Mucosa of rectum (tissue), 2 donors: ENCODE results near the gene APBB2.

Experiments used
- H3K27ac ChIP-seq, 2 donors: one replicate each; pipeline ENCODE4 v1.7.0; 2013; ENCODE audit warnings: inconsistent platforms in 2 of 2, low read depth in 2 of 2, low read length in 2 of 2
- H3K27me3 ChIP-seq, 2 donors: one replicate each; pipeline ENCODE4 v1.7.0; 2013; ENCODE audit warnings: low read length in 2 of 2; ENCODE audit not compliant: control insufficient read depth in 2 of 2, insufficient read depth in 2 of 2
- H3K36me3 ChIP-seq, 2 donors: one replicate each; pipeline ENCODE4 v1.7.0; 2013; ENCODE audit warnings: low read length in 2 of 2; ENCODE audit not compliant: control insufficient read depth in 2 of 2, insufficient read depth in 2 of 2
- H3K4me1 ChIP-seq, 2 donors: one replicate each; pipeline ENCODE4 v1.7.0; 2013; ENCODE audit warnings: low read length in 2 of 2, mild to moderate bottlenecking in 1 of 2; ENCODE audit not compliant: control insufficient read depth in 2 of 2, insufficient read depth in 2 of 2
- H3K4me3 ChIP-seq, 2 donors: one replicate each; pipeline ENCODE4 v1.7.0; 2013; ENCODE audit warnings: low read length in 2 of 2
- H3K9ac ChIP-seq, 2 donors: one replicate each; pipeline ENCODE4 v1.7.0; 2013; ENCODE audit warnings: low read length in 2 of 2, low read depth in 1 of 2, mild to moderate bottlenecking in 1 of 2
- H3K9me3 ChIP-seq, 2 donors: one replicate each; pipeline ENCODE4 v1.7.0; 2013; ENCODE audit warnings: low read length in 2 of 2; ENCODE audit not compliant: control insufficient read depth in 2 of 2
- donor health status: healthy.
- donor health status: Normal muscosa, but diverticular disease.

Gene APBB2

DNA sequence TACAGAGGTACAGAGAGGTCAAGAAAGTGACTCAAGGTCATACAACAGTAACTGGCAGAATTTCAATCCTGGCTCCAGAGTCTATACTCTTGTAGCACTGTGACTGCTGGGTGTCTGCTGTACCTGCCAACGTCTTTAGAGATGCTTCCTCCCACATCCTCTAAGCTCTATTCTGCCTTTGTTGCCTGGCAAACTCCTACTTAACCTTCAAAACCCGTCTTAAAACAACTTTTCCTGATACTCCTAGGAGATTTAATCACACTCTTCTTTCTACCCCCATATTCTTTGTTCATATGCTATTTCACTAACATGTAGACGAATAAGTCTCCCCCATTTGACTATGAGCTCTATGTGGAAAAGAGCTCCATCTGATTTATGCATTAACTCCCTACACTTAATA lies 16.8 kb downstream of the APBB2 start:
- Histone ChIP-seq H3K4me1 (no peaks in the 10 kb centered on the region), H3K9me3 (no peaks in the 10 kb centered on the region), H3K4me3 (no peak overlapping the region), H3K36me3 (no peaks in the 10 kb centered on the region), H3K9ac (no peak overlapping the region), H3K27me3 (no peaks in the 10 kb centered on the region), H3K27ac (no peak overlapping the region)

DNA sequence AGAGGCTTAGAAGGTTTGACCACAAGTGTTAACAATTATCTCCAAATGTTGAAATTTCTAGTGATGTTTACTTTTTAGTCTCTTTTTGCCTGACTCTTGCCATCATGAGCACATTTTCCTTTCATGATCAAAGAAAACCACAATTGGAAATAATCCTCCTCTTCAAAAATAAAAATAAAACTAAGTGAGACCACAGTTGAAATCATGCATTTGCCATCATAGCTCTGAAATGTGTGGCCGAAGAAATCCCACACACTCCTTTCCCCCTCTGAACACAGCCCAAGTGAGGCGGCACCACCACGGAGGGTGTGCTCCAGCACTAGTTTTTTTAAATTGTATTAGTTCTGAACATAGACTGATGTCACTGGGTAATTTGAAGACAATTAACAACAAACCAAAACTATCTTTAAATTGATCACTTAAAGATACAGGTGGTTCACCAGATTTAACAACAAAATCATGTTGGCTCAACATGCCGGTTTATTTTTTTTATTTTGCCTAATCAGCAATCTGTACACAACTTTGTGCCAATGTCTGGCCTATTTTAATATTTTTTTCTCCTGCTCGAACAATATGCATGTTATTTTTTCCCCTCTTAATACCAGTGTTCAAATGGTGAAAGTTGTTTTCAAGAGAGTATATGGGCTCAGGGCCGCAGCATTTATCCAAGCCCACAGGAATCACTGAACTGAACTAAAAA lies 17.6 kb downstream of the APBB2 start:
- Histone ChIP-seq H3K27me3 (no peaks in the 10 kb centered on the region), H3K4me3 (no peak overlapping the region), H3K27ac (no peak overlapping the region), H3K9me3 (no peaks in the 10 kb centered on the region), H3K4me1 (no peaks in the 10 kb centered on the region), H3K36me3 (no peaks in the 10 kb centered on the region), H3K9ac (no peak overlapping the region)

DNA sequence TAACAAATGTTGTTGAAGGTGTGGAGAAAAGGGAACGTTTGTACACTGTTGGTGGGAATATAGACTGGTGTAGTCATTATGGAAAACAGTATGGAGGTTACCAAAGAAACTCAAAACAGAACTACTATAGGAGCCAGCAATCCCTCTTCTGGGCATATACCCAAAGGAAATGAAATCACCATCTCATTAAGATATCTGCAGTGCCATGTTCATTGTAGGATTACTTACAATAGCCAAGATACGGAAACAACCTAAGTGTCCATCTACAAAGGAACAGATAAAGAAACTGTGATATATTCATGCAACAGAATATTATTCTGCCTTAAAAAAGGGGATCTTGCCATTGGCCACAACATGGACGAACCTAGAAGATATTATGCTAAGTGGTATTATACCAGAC lies 22.2 kb downstream of the APBB2 start:
- Histone ChIP-seq H3K4me1 (no peaks in the 10 kb centered on the region), H3K4me3 (no peak overlapping the region), H3K27ac (no peak overlapping the region), H3K9ac (no peak overlapping the region), H3K27me3 (no peaks in the 10 kb centered on the region), H3K9me3 (no peaks in the 10 kb centered on the region), H3K36me3 (no peaks in the 10 kb centered on the region)

DNA sequence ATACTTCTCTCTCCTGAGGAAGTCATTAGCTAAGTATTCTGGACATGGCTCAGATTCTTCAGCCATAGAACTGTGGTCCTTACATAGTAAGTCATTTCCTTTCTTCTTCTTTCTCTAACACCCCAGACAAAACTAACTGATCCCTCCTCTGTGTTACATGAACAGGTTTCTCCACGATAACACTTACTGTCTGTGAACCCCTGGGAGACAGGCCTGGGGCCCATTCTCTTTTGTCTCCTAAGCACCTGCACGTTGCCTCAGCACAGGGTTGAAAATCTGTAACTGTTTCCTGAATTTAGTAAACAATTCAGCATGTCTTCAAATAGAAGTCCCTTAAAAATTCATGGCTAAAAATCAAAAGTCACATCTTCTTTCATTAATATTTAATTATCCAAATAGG lies 24.7 kb downstream of the APBB2 start:
- H3K27ac ChIP-seq: no peak overlapping the region
- H3K4me3 ChIP-seq: no peak overlapping the region
- H3K9me3 ChIP-seq: no peaks in the 10 kb centered on the region
- H3K4me1 ChIP-seq: peaks cover 0 to 2% of the 10 kb centered on the region in 2 donors
- H3K9ac ChIP-seq: no peak overlapping the region
- H3K27me3 ChIP-seq: no peaks in the 10 kb centered on the region
- H3K36me3 ChIP-seq: no peaks in the 10 kb centered on the region

DNA sequence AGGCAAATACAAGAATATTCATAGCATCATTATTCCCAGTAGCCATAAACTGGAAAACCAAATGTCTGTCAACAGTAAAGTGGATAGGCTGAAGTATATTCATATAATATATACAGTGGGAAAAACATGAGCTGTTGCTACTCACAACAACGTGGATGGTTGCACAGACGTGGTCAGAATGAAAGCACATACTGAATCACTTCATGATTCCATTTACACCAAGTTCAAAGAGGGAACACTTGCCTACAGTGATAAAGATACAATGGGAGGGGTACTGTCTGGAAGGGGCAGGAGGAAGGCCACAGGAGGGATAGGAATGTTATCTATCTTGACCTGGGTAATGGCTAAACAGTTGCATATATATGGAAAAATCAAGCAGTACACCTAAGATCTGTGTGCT lies 25.3 kb downstream of the APBB2 start:
- Histone ChIP-seq H3K9ac (no peak overlapping the region), H3K27ac (no peak overlapping the region), H3K4me3 (no peak overlapping the region), H3K27me3 (no peaks in the 10 kb centered on the region), H3K9me3 (no peaks in the 10 kb centered on the region), H3K36me3 (no peaks in the 10 kb centered on the region), H3K4me1 (peaks cover 0 to 2% of the 10 kb centered on the region in 2 donors)

DNA sequence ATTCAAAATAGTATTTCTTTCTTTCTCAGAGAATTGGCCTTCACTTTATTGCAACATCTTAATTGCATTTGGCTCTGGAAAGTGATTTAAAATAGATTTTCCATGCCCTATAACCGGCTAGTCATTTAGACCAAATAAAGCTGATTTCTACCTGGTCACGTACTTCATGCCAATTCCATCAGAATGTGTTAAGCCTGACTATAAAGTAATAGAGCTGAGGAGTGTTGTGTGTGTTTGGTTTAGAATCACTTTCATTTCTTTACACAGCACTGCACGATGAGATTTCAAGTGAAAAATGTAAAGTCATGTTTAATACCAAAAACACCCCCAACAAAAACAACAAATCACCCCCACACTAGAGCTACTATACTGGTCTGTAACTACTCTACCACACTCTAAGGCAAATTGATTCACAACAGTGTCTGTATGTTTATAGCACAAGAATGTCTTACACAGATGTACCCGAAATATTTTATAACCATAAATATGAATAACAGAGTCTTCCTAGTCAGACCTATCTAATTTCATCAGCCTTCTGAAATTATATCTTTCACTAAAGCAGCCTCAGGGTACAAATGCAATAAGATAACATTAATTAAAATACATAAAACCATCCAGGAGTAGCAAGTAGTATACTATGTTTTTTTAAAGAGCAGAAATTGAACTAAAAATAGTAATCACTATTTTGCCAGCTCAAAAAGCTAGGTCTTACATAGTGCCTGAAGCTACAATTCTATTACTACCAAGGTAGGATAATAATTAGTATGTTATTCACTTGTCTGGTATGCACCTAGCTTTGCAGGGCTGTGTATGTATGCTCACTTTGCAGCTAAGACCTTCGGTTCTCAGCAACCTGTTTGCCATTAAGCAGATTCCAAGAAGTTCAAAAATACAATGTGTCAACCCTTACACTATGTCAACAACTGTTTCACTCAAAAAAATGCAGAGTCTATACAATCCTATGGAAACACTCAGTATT lies 28.4 kb downstream of the APBB2 start:
- Histone ChIP-seq H3K4me3 (no peak overlapping the region), H3K9ac (no peak overlapping the region)

DNA sequence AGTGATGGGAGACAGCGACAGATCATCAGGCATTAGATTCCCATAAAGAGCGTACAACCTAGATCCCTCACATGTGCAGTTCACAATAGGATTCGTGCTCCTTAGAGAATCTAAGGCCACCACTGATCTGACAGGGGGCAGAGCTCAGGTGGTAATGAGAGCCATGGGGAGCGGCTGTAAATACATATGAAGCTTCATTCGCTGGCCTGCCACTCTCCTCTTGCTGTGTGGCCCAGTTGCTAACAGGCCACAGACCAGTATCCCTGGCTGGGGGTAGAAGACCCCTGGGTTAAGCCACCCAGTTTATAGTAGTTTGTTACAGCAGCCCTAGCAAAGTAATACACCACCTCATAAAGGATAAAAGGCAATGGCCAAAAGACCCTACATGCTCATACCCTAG lies 30.3 kb downstream of the APBB2 start:
- H3K9me3 ChIP-seq: no peaks in the 10 kb centered on the region
- no peak overlapping the region for H3K27ac ChIP-seq
- H3K36me3 ChIP-seq: no peaks in the 10 kb centered on the region
- H3K27me3 ChIP-seq: no peaks in the 10 kb centered on the region
- no peak overlapping the region for H3K4me3 ChIP-seq
- H3K4me1 ChIP-seq: peaks cover 0 to 5% of the 10 kb centered on the region in 2 donors
- H3K9ac ChIP-seq: no peak overlapping the region

More for the DNA sequence above, 28.4 kb downstream of the APBB2 start:
- Histone ChIP-seq H3K4me1 (peaks cover 0 to 5% of the 10 kb centered on the region in 2 donors), H3K36me3 (no peaks in the 10 kb centered on the region), H3K27me3 (no peaks in the 10 kb centered on the region), H3K27ac (no peak overlapping the region), H3K9me3 (no peaks in the 10 kb centered on the region)

DNA sequence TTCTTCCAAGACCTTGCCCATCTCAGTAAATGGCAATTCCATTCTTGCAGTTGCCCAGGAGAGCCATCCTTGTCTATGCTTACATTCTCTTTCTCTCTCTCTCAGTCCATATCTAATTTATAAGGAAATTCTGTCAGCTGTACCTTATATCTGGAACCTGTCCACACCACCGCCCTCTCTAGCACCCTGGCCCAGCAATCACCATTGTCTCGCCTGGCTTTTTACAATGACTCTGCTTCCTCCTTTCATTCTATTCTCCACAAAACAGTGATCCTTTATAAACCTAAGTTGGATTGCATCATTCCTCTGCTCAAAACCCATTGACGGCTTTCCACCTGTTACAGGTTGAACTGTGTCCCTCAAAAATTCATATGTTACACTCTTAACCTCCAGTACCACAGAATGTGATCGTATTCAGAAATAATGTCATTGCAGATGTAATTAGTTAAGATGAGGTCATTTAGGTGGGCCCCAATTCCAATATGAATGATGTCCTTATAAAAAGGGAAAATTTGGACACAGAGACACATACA lies 31.3 kb downstream of the APBB2 start:
- H3K9me3 ChIP-seq: no peaks in the 10 kb centered on the region
- H3K36me3 ChIP-seq: no peaks in the 10 kb centered on the region
- H3K9ac ChIP-seq: no peak overlapping the region
- H3K4me1 ChIP-seq: peaks cover 0 to 5% of the 10 kb centered on the region in 2 donors
- no peaks in the 10 kb centered on the region for H3K27me3 ChIP-seq
- no peak overlapping the region for H3K27ac ChIP-seq
- H3K4me3 ChIP-seq: no peak overlapping the region

DNA sequence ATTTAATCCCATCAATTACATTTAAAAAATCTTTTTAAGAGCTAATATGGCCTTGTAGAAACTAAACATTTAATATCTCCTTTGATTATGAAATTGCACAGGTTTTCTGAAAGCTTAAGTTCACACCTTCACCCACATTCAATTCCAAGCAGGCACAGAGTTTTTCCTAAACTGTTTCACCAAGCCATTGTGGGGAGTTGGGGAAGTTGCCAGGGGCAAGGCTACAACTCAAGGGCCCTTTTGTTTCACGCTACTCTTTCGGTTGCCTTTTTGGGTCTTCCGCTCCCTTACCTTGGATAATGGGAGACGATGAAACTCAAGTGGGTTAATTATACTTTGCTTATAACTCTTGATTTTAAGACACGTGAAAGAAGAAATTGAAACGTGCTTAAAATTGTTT lies 33.3 kb downstream of the APBB2 start:
- H3K4me1 ChIP-seq: peaks cover 0 to 9% of the 10 kb centered on the region in 2 donors
- no peak overlapping the region for H3K9ac ChIP-seq
- no peaks in the 10 kb centered on the region for H3K27me3 ChIP-seq
- no peaks in the 10 kb centered on the region for H3K36me3 ChIP-seq
- no peak overlapping the region for H3K27ac ChIP-seq
- no peak overlapping the region for H3K4me3 ChIP-seq
- no peaks in the 10 kb centered on the region for H3K9me3 ChIP-seq
